ENCODE data around the gene LSM11.
A peak's percentile ranks its signal among the peaks of the same experiment; 100 is the strongest.

The LSM11 gene

GRCh38 chr5:157731272-157732129, 12.0 kb upstream of the LSM11 start, which contains the start of gene THG1L:
Gene THG1L (plus strand): TSS chr5:157731420. CDS start chr5:157731441, 21 bp downstream.
- DNase-seq: peak; percentile 99 to 100 (median 100)
- intact Hi-C loops (cut with DNase I): no loop called here

- intact Hi-C loops (cut with DNase I): no loop called here
- DNase-seq: no peak
Measured at GRCh38 chr5:157732130-157732514, 11.4 kb upstream of the LSM11 start.

- no peak for DNase-seq
- intact Hi-C loops (cut with DNase I): no loop called here
Measured at GRCh38 chr5:157732596-157733262, 10.8 kb upstream of the LSM11 start.

GRCh38 chr5:157734436-157734835, 9.1 kb upstream of the LSM11 start:
- no peak for DNase-seq
- intact Hi-C loops (cut with DNase I): no loop called here

GRCh38 chr5:157735991-157736390, 7.5 kb upstream of the LSM11 start:
- intact Hi-C loops (cut with DNase I): no loop called here
- no peak for DNase-seq

GRCh38 chr5:157739388-157740228, 3.9 kb upstream of the LSM11 start:
- peak in 13 of 42 donors; percentile 6 to 65 (median 36) for DNase-seq
- intact Hi-C loops (cut with DNase I): loop anchor here (10.0 kb wide), 1 partner anchor 485 kb away; no protein-coding TSS in a partner anchor

- no peak for DNase-seq
- intact Hi-C loops (cut with DNase I): loop anchor here (10.0 kb wide), 1 partner anchor 485 kb away; no protein-coding TSS in a partner anchor
Measured at GRCh38 chr5:157740229-157740610, 3.3 kb upstream of the LSM11 start.

- DNase-seq: no peak
Measured at GRCh38 chr5:157741131-157741530, 2.4 kb upstream of the LSM11 start.

GRCh38 chr5:157744051-157745011, 819 bp downstream of the LSM11 start:
- intact Hi-C loops (cut with DNase I): loop anchor here (10.0 kb wide), 1 partner anchor 490 kb away; no protein-coding TSS in a partner anchor
- DNase-seq: peak in 9 of 42 donors; percentile 9 to 47 (median 22)

More at GRCh38 chr5:157741131-157741530, 2.4 kb upstream of the LSM11 start:
- intact Hi-C loops (cut with DNase I): loop anchor here (10.0 kb wide), 1 partner anchor 486 kb away; no protein-coding TSS in a partner anchor

- no peak for DNase-seq
- intact Hi-C loops (cut with DNase I): loop anchor here (10.0 kb wide), 1 partner anchor 490 kb away; no protein-coding TSS in a partner anchor
Measured at GRCh38 chr5:157745041-157745456, 1.5 kb downstream of the LSM11 start.

GRCh38 chr5:157747173-157747740, 3.7 kb downstream of the LSM11 start:
- no peak for DNase-seq
- intact Hi-C loops (cut with DNase I): loop anchor here (10.0 kb wide), 1 partner anchor 492 kb away; no protein-coding TSS in a partner anchor

- intact Hi-C loops (cut with DNase I): loop anchor here (10.0 kb wide), 1 partner anchor 493 kb away; no protein-coding TSS in a partner anchor
- no peak for DNase-seq
Measured at GRCh38 chr5:157747766-157748700, 4.5 kb downstream of the LSM11 start.

GRCh38 chr5:157748760-157749461, 5.4 kb downstream of the LSM11 start:
- intact Hi-C loops (cut with DNase I): loop anchor here (10.0 kb wide), 1 partner anchor 494 kb away; no protein-coding TSS in a partner anchor
- peak in 25 of 42 donors; percentile 15 to 79 (median 42) for DNase-seq

- DNase-seq: no peak
- intact Hi-C loops (cut with DNase I): loop anchor here (10.0 kb wide), 1 partner anchor 495 kb away; no protein-coding TSS in a partner anchor
Measured at GRCh38 chr5:157749462-157749799, 5.9 kb downstream of the LSM11 start.

GRCh38 chr5:157750320-157750719, 6.8 kb downstream of the LSM11 start:
- DNase-seq: no peak
- intact Hi-C loops (cut with DNase I): no loop called here

- intact Hi-C loops (cut with DNase I): no loop called here
- DNase-seq: no peak
Measured at GRCh38 chr5:157756122-157756521, 12.6 kb downstream of the LSM11 start.
